Heart left ventricle (tissue), 16 donors: ENCODE results near the gene MEGF9. TPM values are rescaled to one million over a fixed set of nuclear protein-coding genes. Genes with fewer than 3 reads are reported as not detected.

Source experiments
- ATAC-seq, 4 donors: fragments of 200-7000 bp; cut with Tn5 transposase; one replicate each; pipeline ENCODE4 v1.9.1; 2020 to 2022; ENCODE audit warnings: moderate library complexity in 4 of 4, mild to moderate bottlenecking in 3 of 4, moderate number of reproducible peaks in 1 of 4
- DNase-seq, 5 donors: peaks; one replicate each; pipeline ENCODE4 v3.0.0-alpha.2; 2020
- H3K27ac ChIP-seq, 12 donors: fragments of 200-600 bp; sonication (generic) in 4 of 12; one replicate each; pipeline versions ENCODE4 v1.5.0 to v1.8.0; 2016 to 2022; ENCODE audit warnings: mild to moderate bottlenecking in 2 of 12
- H3K27me3 ChIP-seq, 9 donors: fragments of 200-600 bp; sonication (generic) in 2 of 9; one replicate each; pipeline versions ENCODE4 v1.5.1 to v1.8.0; 2016 to 2022; ENCODE audit warnings: mild to moderate bottlenecking in 3 of 9
- H3K36me3 ChIP-seq, 9 donors: fragments of 200-600 bp; sonication (generic) in 2 of 9; one replicate each; pipeline versions ENCODE4 v1.5.0 to v1.8.0; 2018 to 2022; ENCODE audit warnings: mild to moderate bottlenecking in 2 of 9
- H3K4me1 ChIP-seq, 12 donors: fragments of 200-600 bp; sonication (generic) in 4 of 12; one replicate each; pipeline versions ENCODE4 v1.5.0 to v1.8.0; 2016 to 2022; ENCODE audit warnings: mild to moderate bottlenecking in 3 of 12
- H3K4me3 ChIP-seq, 12 donors: fragments of 200-600 bp; sonication (generic) in 4 of 12; one replicate each; pipeline versions ENCODE4 v1.5.0 to v1.8.0; 2017 to 2022; ENCODE audit warnings: mild to moderate bottlenecking in 9 of 12, moderate library complexity in 4 of 12
- H3K9me3 ChIP-seq, 12 donors: fragments of 200-600 bp; sonication (generic) in 4 of 12; one replicate each; pipeline versions ENCODE4 v1.5.0 to v1.8.0; 2016 to 2022; ENCODE audit warnings: mild to moderate bottlenecking in 1 of 12
- CTCF ChIP-seq, 12 donors: fragments of 200-600 bp; sonication (generic) in 4 of 12; IDR thresholded peaks; one replicate each; pipeline versions ENCODE4 v1.5.0 to v1.8.0; 2018 to 2022; ENCODE audit warnings: antibody characterized with exemption in 12 of 12, mild to moderate bottlenecking in 5 of 12
- POLR2A ChIP-seq, 2 donors: fragments of 450-650 bp; IDR thresholded peaks; one replicate each; pipeline ENCODE4 v1.6.1; 2017; ENCODE audit warnings: antibody characterized with exemption in 2 of 2, mild to moderate bottlenecking in 2 of 2, moderate library complexity in 2 of 2
- WGBS, 4 donors: extraction: QIAGEN DNeasy Blood & Tissue Kit in 2 of 4; methylation state at CpG; one replicate each; pipeline versions ENCODE4 v1.1.5 to v1.1.7; 2013 to 2018; 5-methylcytosine and 5-hydroxymethylcytosine counted together
- intact Hi-C, 10 donors: fragments of 100-400 bp; cut with DNase I; formaldehyde crosslinking; loops; one replicate each; pipeline versions ENCODE4 v1.11.1 to v1.14.2; 2022
- polyA plus RNA-seq, 2 donors: library from polyadenylated mRNA; stranded (reverse); fragments of 200-250 nt; gene quantifications; one replicate each; pipeline ENCODE4 v1.2.3, GENCODE V29; 2013
- total RNA-seq, 9 donors: library from RNA; depleted of rRNA in 2 of 9; stranded (reverse); fragments of >200 nt in 2 of 9; fragmentation: NEBNext Ultra II Directional in 3 of 9; extraction: Animal tissue kit (Norgen Biotek cat#: 25700) in 3 of 9; gene quantifications; one replicate each; pipeline versions ENCODE4 v1.1.0 to v1.2.4, GENCODE V29; 2016 to 2023
- donor health status: ischemic (EF 13 %, LVEDD 7.1; RV severe dilation, severe dysfunction).
- donor health status: healthy with polysubstance abuse.
- donor health status: DM: no; HTN: yes; CAD: no.
- donor health status: DM: no; HTN: no; CAD: no.
- donor health status: ischemic (EF 25% LVEDD 6.9; RV normal size, moderate dysfunction).
- donor health status: ischemic (EF 25% LVEDD 5.7; RV mildly dilated, moderate dysfunction).
- donor health status: healthy.
- donor health status: DM: yes; HTN: yes; CAD: no.
- donor health status: ischemic (EF 35%, LVEDD 5.7; RV mildly dilated, moderate dysfunction).
- donor health status: nonischemic (EF 11% LVEDD 7.7; RV severe dilation, severe dysfunction).
- donor health status: DM: yes; HTN: yes; CAD: no.
- donor health status: PGD.
- donor health status: ischemic (EF 29% LVEDD 5.4; RV normal size, mild dysfunction).
- donor health status: nonischemic (EF 23%, LVEDD 6.1; RV moderate dilation, normal function).

MEGF9 gene
- total and polyA plus RNA-seq, 11 donors = 2.2 to 46.0 (median 12.8) TPM

GRCh38 chr9:120697448-120697847 lies 16.8 kb downstream of the MEGF9 start:
- Histone ChIP-seq H3K27ac (no peak overlapping the region), H3K9me3 (no peaks in the 10 kb centered on the region), H3K27me3 (no peaks in the 10 kb centered on the region), H3K4me1 (peaks cover 0 to 53% (median 0%) of the 10 kb centered on the region in 12 donors), H3K36me3 (no peaks in the 10 kb centered on the region), H3K4me3 (no peak overlapping the region)
- intact Hi-C loops = no loop called here
- ATAC-seq (no peak), DNase-seq (no peak)
- WGBS, 4 donors = 93 to 97% (median 95%) methylated on average over 2 of the region's 2 CpGs
- TF ChIP-seq POLR2A (IDR thresholded peaks at IDR 0.05) (no peak), CTCF (IDR thresholded peaks at IDR 0.05) (no peak)

- no peaks in the 10 kb centered on the region for H3K36me3 ChIP-seq
- no peaks in the 10 kb centered on the region for H3K27me3 ChIP-seq
- no peak overlapping the region for H3K4me3 ChIP-seq
- H3K4me1 ChIP-seq = peaks cover 0 to 61% (median 0%) of the 10 kb centered on the region in 12 donors
- WGBS, 4 donors = 83 to 92% (median 85%) methylated on average over 3 of the region's 3 CpGs
- no peak overlapping the region for H3K27ac ChIP-seq
- DNase-seq (no peak), ATAC-seq (no peak)
- intact Hi-C loops = no loop called here
- TF ChIP-seq POLR2A (IDR thresholded peaks at IDR 0.05) = no peak
- no peak for TF ChIP-seq CTCF (IDR thresholded peaks at IDR 0.05)
- H3K9me3 ChIP-seq = no peaks in the 10 kb centered on the region
Measured at GRCh38 chr9:120696551-120697230, 17.6 kb downstream of the MEGF9 start.

DNA sequence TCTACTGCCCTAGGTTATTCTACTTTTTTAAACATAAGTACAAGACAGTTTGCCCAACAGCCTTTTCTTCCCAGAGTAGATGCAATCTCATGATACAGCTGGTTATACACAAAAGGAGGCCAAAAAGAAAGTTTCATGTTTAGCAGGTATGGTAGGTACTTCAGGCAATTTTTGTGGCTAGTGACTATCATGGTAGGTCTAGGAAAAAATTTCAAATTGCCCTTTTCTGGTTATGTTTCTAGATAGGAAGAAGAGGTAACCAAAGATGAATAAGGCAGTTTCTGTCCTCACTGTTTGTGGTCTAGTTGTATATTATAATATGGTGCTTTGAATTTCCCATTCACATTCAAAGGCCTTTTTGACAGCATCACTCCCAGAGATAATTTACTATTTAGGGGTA lies 19.7 kb downstream of the MEGF9 start:
- TF ChIP-seq CTCF (IDR thresholded peaks at IDR 0.05) (no peak), POLR2A (IDR thresholded peaks at IDR 0.05) (no peak)

GRCh38 chr9:120693700-120694008 lies 20.6 kb downstream of the MEGF9 start:
- H3K9me3 ChIP-seq = no peaks in the 10 kb centered on the region
- intact Hi-C loops = no loop called here
- no peaks in the 10 kb centered on the region for H3K36me3 ChIP-seq
- H3K4me1 ChIP-seq = peaks cover 0 to 72% (median 0%) of the 10 kb centered on the region in 12 donors
- TF ChIP-seq POLR2A (IDR thresholded peaks at IDR 0.05) = no peak
- no peak for TF ChIP-seq CTCF (IDR thresholded peaks at IDR 0.05)
- H3K27me3 ChIP-seq = no peaks in the 10 kb centered on the region
- peak overlapping the region in 1 of 12 donors; percentile 81 for H3K27ac ChIP-seq
- ATAC-seq (no peak), DNase-seq (no peak)
- H3K4me3 ChIP-seq = no peak overlapping the region

More for the DNA sequence above, 19.7 kb downstream of the MEGF9 start:
- intact Hi-C loops = no loop called here
- H3K27ac ChIP-seq = peak overlapping the region in 1 of 12 donors; percentile 81
- DNase-seq = no peak
- no peak for ATAC-seq
- H3K9me3 ChIP-seq = no peaks in the 10 kb centered on the region
- no peak overlapping the region for H3K4me3 ChIP-seq
- no peaks in the 10 kb centered on the region for H3K36me3 ChIP-seq
- H3K27me3 ChIP-seq = no peaks in the 10 kb centered on the region
- H3K4me1 ChIP-seq = peaks cover 0 to 75% (median 0%) of the 10 kb centered on the region in 12 donors
